GM18526 (cell line): ENCODE measurements around the gene SSBP3.

Experiments
- POLR2A ChIP-seq: IDR thresholded peaks from 3 replicates; pipeline ENCODE4 v1.6.1; 2011; ENCODE audit not compliant: insufficient read length; ENCODE audit errors: extremely low read depth

Gene SSBP3

DNA sequence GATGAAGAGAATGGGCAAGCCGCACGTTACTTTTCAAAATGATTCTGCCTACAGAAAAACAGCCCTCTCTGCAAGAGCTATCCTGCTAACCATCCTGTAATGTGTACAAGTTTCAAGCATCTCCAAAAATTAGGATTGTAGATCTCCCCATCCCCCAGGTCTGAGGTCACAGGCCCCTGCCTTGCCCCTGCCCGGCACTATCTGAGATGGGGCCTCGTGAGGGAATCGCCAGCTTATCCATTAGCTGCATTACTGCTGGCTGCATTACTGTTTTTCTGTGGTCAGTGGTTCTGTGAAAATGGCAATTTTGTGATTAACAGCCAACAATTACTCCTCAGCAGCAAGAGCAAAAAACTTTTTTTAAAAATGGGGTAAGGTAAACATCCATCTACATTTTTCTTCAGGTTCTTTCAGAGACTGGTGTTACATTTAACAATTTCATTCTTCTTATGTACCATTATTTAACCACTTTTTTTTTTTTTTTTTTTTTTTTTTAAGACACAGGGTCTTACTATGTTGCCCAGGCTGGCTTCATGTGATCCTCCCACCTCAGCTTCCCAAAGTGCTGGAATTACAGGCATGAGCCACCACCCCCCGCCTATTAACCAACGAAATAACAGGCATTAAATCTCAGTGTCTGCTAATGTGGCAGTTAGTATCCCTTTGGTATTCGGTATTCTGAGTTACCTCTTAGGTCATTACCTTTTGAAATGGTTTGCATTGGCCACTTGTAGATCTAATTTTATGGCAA lies 122.4 kb downstream of the SSBP3 start:
- TF ChIP-seq POLR2A = no peak

DNA sequence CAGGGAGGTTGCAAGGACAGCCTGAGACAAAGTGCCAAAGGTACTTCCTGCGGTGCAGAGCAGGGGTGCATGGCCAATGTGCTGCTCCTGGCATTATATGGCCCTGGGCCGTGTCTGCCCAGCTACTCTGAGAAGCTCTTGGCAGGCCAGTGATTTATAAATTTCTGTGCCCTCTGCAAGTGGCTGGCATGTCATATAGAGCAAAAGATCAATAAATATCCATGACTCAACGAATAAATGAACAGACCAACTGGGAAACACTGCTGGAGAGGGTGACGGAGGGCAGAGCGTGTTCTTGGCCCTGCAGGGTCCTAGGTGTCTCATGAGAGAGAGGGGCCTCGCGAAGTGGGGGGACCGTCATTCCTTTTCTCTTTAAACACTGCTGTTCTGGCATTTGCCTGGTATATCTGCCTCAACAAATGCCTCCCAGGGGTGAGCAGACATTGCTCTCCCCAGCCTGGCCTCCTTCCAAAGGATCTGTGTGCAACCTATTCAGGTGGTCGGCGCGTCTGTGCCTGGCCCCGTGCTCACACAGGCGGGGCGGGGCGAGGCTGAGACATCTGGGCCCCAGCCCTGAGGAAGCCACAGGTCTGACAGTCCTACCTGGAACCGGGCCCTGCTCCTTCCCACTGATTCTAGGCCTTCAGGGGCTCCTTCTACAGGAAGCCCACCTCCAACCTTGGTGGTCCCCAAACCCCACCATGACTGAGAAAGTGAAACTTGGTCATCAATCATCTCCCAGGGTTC lies 123.9 kb downstream of the SSBP3 start:
- TF ChIP-seq POLR2A = no peak

GRCh38 chr1:54280651-54281050 lies 125.5 kb downstream of the SSBP3 start:
- TF ChIP-seq POLR2A = no peak

- no peak for TF ChIP-seq POLR2A
Observed at GRCh38 chr1:54279457-54279856, 126.7 kb downstream of the SSBP3 start.

DNA sequence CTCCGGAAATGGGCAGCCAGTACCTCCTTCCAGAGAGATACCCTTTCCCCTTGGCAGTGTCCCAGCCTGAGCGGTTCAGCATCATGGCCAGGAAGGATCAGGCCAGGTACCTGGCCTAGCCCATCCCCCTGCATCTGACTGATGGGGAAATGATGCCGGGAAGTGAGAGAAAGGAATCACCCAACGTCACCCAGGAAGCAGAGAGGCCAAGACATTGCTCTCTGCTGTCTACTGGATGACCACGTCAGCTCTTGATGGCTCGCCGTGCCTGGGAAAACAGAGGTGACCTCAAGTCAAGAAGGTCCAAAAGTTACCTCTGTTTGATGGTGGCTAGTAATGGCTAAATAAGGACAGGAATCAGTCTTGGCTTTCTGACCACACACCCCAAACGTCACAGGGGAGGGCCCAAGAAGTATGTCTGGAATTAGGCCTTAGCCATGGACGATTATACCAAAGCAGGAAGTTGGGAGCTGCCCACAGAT lies 127.2 kb downstream of the SSBP3 start:
- TF ChIP-seq POLR2A = no peak

DNA sequence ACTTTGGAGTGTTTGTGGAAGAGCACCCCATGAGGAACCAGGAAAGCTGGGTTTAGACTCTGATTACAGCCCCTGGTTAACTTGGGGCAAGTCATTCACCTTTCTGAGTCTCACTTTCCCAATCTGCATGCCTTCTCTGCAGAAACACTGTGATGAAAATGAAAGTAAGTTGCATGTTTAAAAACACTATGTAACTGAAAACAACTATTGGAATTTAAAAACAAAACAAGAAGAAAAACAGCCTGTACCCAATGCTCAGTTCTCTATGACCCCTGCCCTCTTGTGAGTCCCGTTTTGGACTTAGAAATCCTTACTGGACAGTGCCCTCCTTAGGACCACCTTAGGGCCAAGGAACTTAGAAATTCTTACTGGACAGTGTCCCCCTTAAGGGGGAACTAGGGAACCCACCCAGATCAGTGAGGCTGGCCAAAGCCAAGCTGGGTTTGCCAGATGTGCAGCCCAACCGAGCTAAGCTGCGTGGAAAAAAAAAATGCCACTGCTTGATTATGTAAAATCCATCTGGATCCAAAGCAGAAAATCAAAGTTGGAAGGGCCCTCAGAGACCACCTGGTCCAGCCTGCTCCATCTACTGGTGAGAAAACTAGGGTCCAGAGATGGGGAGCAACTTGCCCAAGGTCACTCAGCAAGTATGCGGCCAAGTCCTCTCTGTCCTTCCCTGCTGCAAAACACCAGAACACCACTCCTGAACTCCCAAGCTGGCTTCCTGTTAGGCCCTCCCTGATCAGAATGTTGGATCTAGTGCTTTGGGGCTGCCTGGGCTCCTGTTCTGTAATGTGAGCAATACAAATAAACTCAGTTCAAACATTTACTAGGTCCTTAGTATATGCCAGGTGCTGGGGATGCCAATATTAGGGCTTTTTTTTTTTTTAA lies 128.5 kb downstream of the SSBP3 start:
- TF ChIP-seq POLR2A = no peak

DNA sequence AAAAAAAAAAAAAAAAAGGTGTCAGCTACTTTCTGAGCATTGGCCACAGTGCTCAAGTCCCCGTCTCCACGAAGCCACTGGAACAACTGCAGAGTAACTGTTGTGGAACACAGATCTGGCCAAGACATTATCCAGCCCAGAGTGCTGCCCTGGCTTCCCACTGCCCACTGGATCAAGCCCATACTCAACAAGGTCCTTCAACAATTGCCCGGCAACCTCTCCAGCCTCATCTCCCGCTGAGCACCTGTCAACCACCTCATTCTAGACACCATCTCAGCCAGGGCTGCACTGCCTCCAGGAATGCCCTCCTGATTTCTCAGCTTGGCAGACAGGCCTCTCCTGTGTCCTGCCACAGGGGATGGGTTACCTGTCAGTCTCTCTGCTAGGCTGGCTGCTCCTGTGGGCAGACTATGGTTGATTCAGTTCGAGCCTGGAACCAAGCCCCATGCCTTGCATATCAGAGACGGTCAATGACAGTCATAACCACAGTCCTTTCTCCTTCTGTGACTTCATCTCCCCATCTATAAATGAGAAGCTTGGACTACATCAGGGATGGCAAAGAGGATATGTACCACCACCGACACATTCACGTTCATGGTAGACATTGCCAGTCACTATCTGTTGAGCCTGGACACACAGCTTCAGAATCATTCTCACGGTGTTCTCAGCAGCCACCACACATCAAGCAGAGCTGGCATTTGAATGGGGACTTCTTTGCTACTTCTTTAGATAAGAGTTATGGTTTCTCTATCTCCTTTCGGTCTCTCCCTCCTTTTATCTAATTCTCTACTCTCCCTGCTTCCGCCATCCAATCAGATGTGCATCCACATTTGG lies 129.4 kb downstream of the SSBP3 start:
- no peak for TF ChIP-seq POLR2A

DNA sequence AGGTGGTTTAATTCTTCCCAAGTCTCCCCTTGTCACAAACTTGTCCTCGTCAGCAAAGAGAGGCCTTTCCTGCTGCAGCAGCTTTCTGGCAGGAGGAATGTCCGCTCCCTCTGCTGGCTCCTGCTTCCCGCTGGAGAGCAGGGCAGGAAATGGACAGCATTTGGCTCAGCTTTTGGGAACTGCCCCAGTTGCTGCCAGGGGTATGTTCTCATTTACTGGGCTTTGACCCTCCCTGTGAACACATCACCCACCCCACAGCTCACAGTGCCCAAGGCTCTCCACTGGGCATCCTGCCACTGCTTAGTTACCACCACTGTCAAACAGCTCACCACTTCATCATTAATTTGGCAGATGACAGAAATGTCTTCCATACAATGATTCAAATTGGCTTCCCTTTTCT lies 130.8 kb downstream of the SSBP3 start:
- TF ChIP-seq POLR2A = no peak

- no peak for TF ChIP-seq POLR2A
Observed at GRCh38 chr1:54274881-54275280, 131.3 kb downstream of the SSBP3 start.

GRCh38 chr1:54274448-54274847 lies 131.7 kb downstream of the SSBP3 start:
- TF ChIP-seq POLR2A = no peak

DNA sequence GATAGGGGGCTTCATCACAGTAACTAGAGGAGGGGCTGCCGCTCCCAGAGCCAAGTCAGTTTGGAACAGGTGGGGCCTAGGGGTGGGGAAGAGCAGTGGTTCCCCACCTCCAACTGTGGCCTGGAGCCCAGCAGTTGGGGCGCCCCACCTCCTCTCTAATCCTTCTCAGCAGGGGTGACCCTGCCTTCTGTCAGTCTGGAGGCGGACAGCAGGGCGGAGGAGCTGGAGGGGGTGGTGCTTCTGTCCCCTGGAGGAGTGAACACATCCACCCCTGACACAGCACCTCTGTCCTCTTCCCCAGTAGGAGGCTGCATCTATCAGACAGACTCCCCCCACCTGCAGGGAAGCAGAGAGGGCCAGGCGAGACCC lies 132.4 kb downstream of the SSBP3 start:
- TF ChIP-seq POLR2A = no peak

DNA sequence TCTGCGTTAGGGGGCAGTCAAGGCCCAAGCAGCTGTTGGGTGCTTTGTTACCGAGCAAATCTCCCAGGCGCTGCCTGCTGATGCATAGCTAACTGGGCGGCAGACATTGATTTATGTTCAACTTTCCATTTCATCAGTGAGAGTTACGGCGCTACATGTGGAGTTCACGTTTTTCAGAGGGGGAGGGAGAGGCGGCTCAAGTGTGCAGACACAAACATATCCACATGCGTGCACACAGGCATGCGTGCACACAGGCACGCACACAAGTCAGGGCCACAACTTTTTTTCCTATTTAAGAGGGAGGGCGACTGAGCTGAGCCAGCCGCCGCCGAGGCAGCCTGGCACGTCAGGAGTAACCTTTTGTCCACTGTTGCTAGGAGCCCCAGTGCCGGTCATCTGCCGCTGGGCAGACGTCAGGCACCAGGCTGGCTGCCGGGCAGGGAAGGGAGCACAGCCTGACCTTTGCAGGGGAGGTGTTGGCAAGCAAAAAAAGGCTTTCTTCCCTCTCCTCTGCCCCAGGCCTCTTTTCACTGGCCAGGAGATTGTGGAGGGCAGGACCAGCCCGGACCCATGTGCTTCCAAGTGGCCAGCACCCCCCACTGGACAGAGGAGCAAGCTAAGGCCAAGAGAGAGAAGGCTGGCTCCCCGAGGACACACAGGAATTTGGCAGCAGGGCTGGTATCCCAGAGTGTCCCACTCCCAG lies 133.0 kb downstream of the SSBP3 start:
- no peak for TF ChIP-seq POLR2A

- no peak for TF ChIP-seq POLR2A
Observed at GRCh38 chr1:54272772-54273091, 133.5 kb downstream of the SSBP3 start.

DNA sequence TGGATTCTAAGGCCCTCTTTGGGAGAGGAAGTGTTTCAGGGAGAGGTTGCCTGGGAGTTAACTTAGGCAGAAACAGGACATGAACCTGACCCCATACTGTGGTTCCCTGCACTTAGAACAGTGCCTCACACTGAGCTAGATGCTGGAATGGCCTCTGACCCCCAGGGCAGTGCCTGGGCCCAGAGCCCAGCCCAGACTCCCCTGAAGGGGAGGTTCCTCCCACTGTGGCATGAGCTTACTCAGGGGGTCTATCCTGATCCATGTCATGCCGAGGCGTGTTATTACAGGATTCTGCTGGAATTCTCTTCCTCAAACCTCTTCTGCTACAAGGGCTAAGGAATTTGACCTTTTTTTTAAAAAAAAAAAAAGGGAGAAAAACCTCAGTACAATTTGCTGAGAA lies 134.1 kb downstream of the SSBP3 start:
- TF ChIP-seq POLR2A = no peak
